Measurements from ENCODE around the gene TDRD9.
A peak's percentile ranks its signal among the peaks of the same experiment; 100 is the strongest.

TDRD9 gene

GRCh38 chr14:103899833-103900232 is 28.4 kb upstream of the TDRD9 start:
- Histone ChIP-seq H3K4me1 (ENCODE audit: control insufficient read depth in 5 of 5, insufficient read depth in 5 of 5, low read length in 5 of 5) (peaks cover 0 to 4% (median 2%) of the 10 kb centered on the region in 5 donors), H3K4me3 (ENCODE audit: low read depth in 1 of 5, low read length in 5 of 5) (no peak overlapping the region), H3K27me3 (ENCODE audit: control insufficient read depth in 5 of 5, insufficient read depth in 4 of 5, low read length in 5 of 5) (peaks cover 0 to 9% (median 3%) of the 10 kb centered on the region in 5 donors), H3K27ac (ENCODE audit: low read depth, low read length) (no peak overlapping the region), H3K9ac (ENCODE audit: low read length in 5 of 5) (no peak overlapping the region), H3K9me3 (ENCODE audit: control insufficient read depth in 5 of 5, low read length in 5 of 5) (peaks cover 0 to 4% (median 0%) of the 10 kb centered on the region in 5 donors), H3K36me3 (ENCODE audit: control insufficient read depth in 5 of 5, insufficient read depth in 5 of 5, low read length in 5 of 5) (no peaks in the 10 kb centered on the region)

- Histone ChIP-seq H3K27me3 (ENCODE audit: control insufficient read depth in 5 of 5, insufficient read depth in 4 of 5, low read length in 5 of 5) (no peaks in the 10 kb centered on the region), H3K4me3 (ENCODE audit: low read depth in 1 of 5, low read length in 5 of 5) (no peak overlapping the region), H3K9me3 (ENCODE audit: control insufficient read depth in 5 of 5, low read length in 5 of 5) (no peaks in the 10 kb centered on the region), H3K36me3 (ENCODE audit: control insufficient read depth in 5 of 5, insufficient read depth in 5 of 5, low read length in 5 of 5) (peaks cover 0 to 3% (median 0%) of the 10 kb centered on the region in 5 donors), H3K4me1 (ENCODE audit: control insufficient read depth in 5 of 5, insufficient read depth in 5 of 5, low read length in 5 of 5) (peaks cover 0 to 4% (median 2%) of the 10 kb centered on the region in 5 donors), H3K9ac (ENCODE audit: low read length in 5 of 5) (no peak overlapping the region), H3K27ac (ENCODE audit: low read depth, low read length) (no peak overlapping the region)
Measured at GRCh38 chr14:103904493-103905107, 23.7 kb upstream of the TDRD9 start.

- H3K4me1 ChIP-seq (ENCODE audit: control insufficient read depth in 5 of 5, insufficient read depth in 5 of 5, low read length in 5 of 5): peaks cover 0 to 12% (median 10%) of the 10 kb centered on the region in 5 donors
- H3K27me3 ChIP-seq (ENCODE audit: control insufficient read depth in 5 of 5, insufficient read depth in 4 of 5, low read length in 5 of 5): no peaks in the 10 kb centered on the region
- H3K36me3 ChIP-seq (ENCODE audit: control insufficient read depth in 5 of 5, insufficient read depth in 5 of 5, low read length in 5 of 5): peaks cover 0 to 3% (median under 1%) of the 10 kb centered on the region in 5 donors
- no peak overlapping the region for H3K4me3 ChIP-seq (ENCODE audit: low read depth in 1 of 5, low read length in 5 of 5)
- H3K27ac ChIP-seq (ENCODE audit: low read depth, low read length): no peak overlapping the region
- no peak overlapping the region for H3K9ac ChIP-seq (ENCODE audit: low read length in 5 of 5)
- no peaks in the 10 kb centered on the region for H3K9me3 ChIP-seq (ENCODE audit: control insufficient read depth in 5 of 5, low read length in 5 of 5)
Measured at GRCh38 chr14:103905842-103906456, 22.3 kb upstream of the TDRD9 start.

GRCh38 chr14:103908580-103908979 is 19.7 kb upstream of the TDRD9 start:
- Histone ChIP-seq H3K9ac (ENCODE audit: low read length in 5 of 5) (no peak overlapping the region), H3K36me3 (ENCODE audit: control insufficient read depth in 5 of 5, insufficient read depth in 5 of 5, low read length in 5 of 5) (peaks cover 7 to 27% (median 25%) of the 10 kb centered on the region in 5 donors), H3K4me3 (ENCODE audit: low read depth in 1 of 5, low read length in 5 of 5) (no peak overlapping the region), H3K27ac (ENCODE audit: low read depth, low read length) (no peak overlapping the region), H3K27me3 (ENCODE audit: control insufficient read depth in 5 of 5, insufficient read depth in 4 of 5, low read length in 5 of 5) (no peaks in the 10 kb centered on the region), H3K9me3 (ENCODE audit: control insufficient read depth in 5 of 5, low read length in 5 of 5) (no peaks in the 10 kb centered on the region), H3K4me1 (ENCODE audit: control insufficient read depth in 5 of 5, insufficient read depth in 5 of 5, low read length in 5 of 5) (peaks cover 0 to 10% (median 8%) of the 10 kb centered on the region in 5 donors)

- peaks cover 14 to 37% (median 35%) of the 10 kb centered on the region in 5 donors for H3K36me3 ChIP-seq (ENCODE audit: control insufficient read depth in 5 of 5, insufficient read depth in 5 of 5, low read length in 5 of 5)
- no peaks in the 10 kb centered on the region for H3K9me3 ChIP-seq (ENCODE audit: control insufficient read depth in 5 of 5, low read length in 5 of 5)
- H3K27me3 ChIP-seq (ENCODE audit: control insufficient read depth in 5 of 5, insufficient read depth in 4 of 5, low read length in 5 of 5): no peaks in the 10 kb centered on the region
- H3K27ac ChIP-seq (ENCODE audit: low read depth, low read length): no peak overlapping the region
- peak overlapping the region in 2 of 5 donors; percentile 13 to 41 for H3K9ac ChIP-seq (ENCODE audit: low read length in 5 of 5)
- H3K4me3 ChIP-seq (ENCODE audit: low read depth in 1 of 5, low read length in 5 of 5): peak overlapping the region; percentile 16 to 41 (median 26)
- H3K4me1 ChIP-seq (ENCODE audit: control insufficient read depth in 5 of 5, insufficient read depth in 5 of 5, low read length in 5 of 5): peaks cover 0 to 9% (median 8%) of the 10 kb centered on the region in 5 donors
Measured at GRCh38 chr14:103909531-103910261, 18.6 kb upstream of the TDRD9 start.

GRCh38 chr14:103910262-103910935 is 17.9 kb upstream of the TDRD9 start:
- H3K4me3 ChIP-seq (ENCODE audit: low read depth in 1 of 5, low read length in 5 of 5): peak overlapping the region; percentile 16 to 41 (median 26)
- peaks cover 0 to 9% (median 8%) of the 10 kb centered on the region in 5 donors for H3K4me1 ChIP-seq (ENCODE audit: control insufficient read depth in 5 of 5, insufficient read depth in 5 of 5, low read length in 5 of 5)
- peak overlapping the region in 2 of 5 donors; percentile 13 to 41 for H3K9ac ChIP-seq (ENCODE audit: low read length in 5 of 5)
- peaks cover 14 to 40% (median 37%) of the 10 kb centered on the region in 5 donors for H3K36me3 ChIP-seq (ENCODE audit: control insufficient read depth in 5 of 5, insufficient read depth in 5 of 5, low read length in 5 of 5)
- H3K27me3 ChIP-seq (ENCODE audit: control insufficient read depth in 5 of 5, insufficient read depth in 4 of 5, low read length in 5 of 5): no peaks in the 10 kb centered on the region
- H3K27ac ChIP-seq (ENCODE audit: low read depth, low read length): no peak overlapping the region
- H3K9me3 ChIP-seq (ENCODE audit: control insufficient read depth in 5 of 5, low read length in 5 of 5): no peaks in the 10 kb centered on the region

- Histone ChIP-seq H3K4me3 (ENCODE audit: low read depth in 1 of 5, low read length in 5 of 5) (no peak overlapping the region), H3K27ac (ENCODE audit: low read depth, low read length) (no peak overlapping the region), H3K4me1 (ENCODE audit: control insufficient read depth in 5 of 5, insufficient read depth in 5 of 5, low read length in 5 of 5) (peaks cover 0 to 9% (median 8%) of the 10 kb centered on the region in 5 donors), H3K9ac (ENCODE audit: low read length in 5 of 5) (no peak overlapping the region), H3K9me3 (ENCODE audit: control insufficient read depth in 5 of 5, low read length in 5 of 5) (no peaks in the 10 kb centered on the region), H3K27me3 (ENCODE audit: control insufficient read depth in 5 of 5, insufficient read depth in 4 of 5, low read length in 5 of 5) (no peaks in the 10 kb centered on the region), H3K36me3 (ENCODE audit: control insufficient read depth in 5 of 5, insufficient read depth in 5 of 5, low read length in 5 of 5) (peaks cover 15 to 42% (median 40%) of the 10 kb centered on the region in 5 donors)
Measured at GRCh38 chr14:103910984-103911383, 17.3 kb upstream of the TDRD9 start.

GRCh38 chr14:103915616-103916015 is 12.6 kb upstream of the TDRD9 start:
- no peaks in the 10 kb centered on the region for H3K27me3 ChIP-seq (ENCODE audit: control insufficient read depth in 5 of 5, insufficient read depth in 4 of 5, low read length in 5 of 5)
- no peak overlapping the region for H3K9ac ChIP-seq (ENCODE audit: low read length in 5 of 5)
- H3K4me1 ChIP-seq (ENCODE audit: control insufficient read depth in 5 of 5, insufficient read depth in 5 of 5, low read length in 5 of 5): peaks cover 0 to 21% (median 14%) of the 10 kb centered on the region in 5 donors
- peaks cover 17 to 57% (median 46%) of the 10 kb centered on the region in 5 donors for H3K36me3 ChIP-seq (ENCODE audit: control insufficient read depth in 5 of 5, insufficient read depth in 5 of 5, low read length in 5 of 5)
- no peaks in the 10 kb centered on the region for H3K9me3 ChIP-seq (ENCODE audit: control insufficient read depth in 5 of 5, low read length in 5 of 5)
- H3K4me3 ChIP-seq (ENCODE audit: low read depth in 1 of 5, low read length in 5 of 5): no peak overlapping the region
- H3K27ac ChIP-seq (ENCODE audit: low read depth, low read length): no peak overlapping the region

- Histone ChIP-seq H3K4me1 (ENCODE audit: control insufficient read depth in 5 of 5, insufficient read depth in 5 of 5, low read length in 5 of 5) (peaks cover 2 to 25% (median 20%) of the 10 kb centered on the region in 5 donors), H3K9ac (ENCODE audit: low read length in 5 of 5) (no peak overlapping the region), H3K9me3 (ENCODE audit: control insufficient read depth in 5 of 5, low read length in 5 of 5) (no peaks in the 10 kb centered on the region), H3K36me3 (ENCODE audit: control insufficient read depth in 5 of 5, insufficient read depth in 5 of 5, low read length in 5 of 5) (peaks cover 16 to 48% (median 39%) of the 10 kb centered on the region in 5 donors), H3K27me3 (ENCODE audit: control insufficient read depth in 5 of 5, insufficient read depth in 4 of 5, low read length in 5 of 5) (no peaks in the 10 kb centered on the region), H3K4me3 (ENCODE audit: low read depth in 1 of 5, low read length in 5 of 5) (no peak overlapping the region), H3K27ac (ENCODE audit: low read depth, low read length) (no peak overlapping the region)
Measured at GRCh38 chr14:103916636-103917262, 11.5 kb upstream of the TDRD9 start.
